NOMO-1 treated with dmso at 0.1 percent for 144 hours (cell line): ENCODE data around the gene YEATS4.

ENCODE experiments used
- DNase-seq: peaks from one replicate; lab custom pipeline; 2025; ENCODE audit not compliant: unreplicated experiment; lab: John Stamatoyannopoulos, UW

YEATS4 gene

DNA sequence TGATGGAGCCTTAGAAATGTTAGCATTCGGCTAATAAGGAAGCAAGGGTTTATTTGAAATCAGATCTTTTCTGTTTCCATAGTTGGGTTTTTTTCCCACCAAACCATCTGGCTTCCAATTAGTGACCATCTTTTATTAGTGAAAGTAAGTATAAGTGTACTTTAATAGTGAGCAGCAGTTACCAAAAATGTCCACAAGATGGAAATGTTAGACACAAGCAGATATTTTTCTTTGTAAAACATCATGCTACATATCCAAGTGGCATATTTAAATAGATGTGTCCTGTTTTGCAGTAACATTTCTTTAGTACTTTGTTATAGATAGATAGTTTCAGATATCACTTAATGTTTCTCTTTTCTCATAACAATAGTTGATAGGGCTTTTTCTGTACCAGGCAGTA is 28.8 kb downstream of the YEATS4 start:
- DNase-seq = no peak

DNA sequence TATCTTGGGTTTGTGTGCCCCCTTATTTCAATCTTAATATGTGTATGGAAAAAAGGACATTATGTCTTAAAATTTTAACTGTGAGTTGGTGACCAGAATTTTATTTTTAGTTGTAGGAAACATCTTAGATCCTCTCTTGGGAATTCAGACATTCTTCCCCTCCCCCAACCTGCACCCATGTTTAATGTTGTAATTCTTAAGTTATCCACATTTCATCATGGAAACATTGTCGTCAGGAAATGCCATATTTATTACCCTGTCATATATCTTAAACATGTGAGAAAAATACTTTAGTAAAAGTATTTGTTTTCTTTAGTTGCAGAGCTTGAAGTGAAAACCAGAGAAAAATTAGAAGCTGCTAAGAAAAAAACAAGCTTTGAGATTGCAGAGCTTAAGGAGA is 30.3 kb downstream of the YEATS4 start:
- DNase-seq = no peak

- DNase-seq = no peak
These were observed 32.8 kb downstream of the YEATS4 start for GRCh38 chr12:69392179-69392928.

GRCh38 chr12:69396041-69396440 is 36.5 kb downstream of the YEATS4 start:
- DNase-seq = no peak

- no peak for DNase-seq
These were observed 37.4 kb downstream of the YEATS4 start for GRCh38 chr12:69396963-69397362.

DNA sequence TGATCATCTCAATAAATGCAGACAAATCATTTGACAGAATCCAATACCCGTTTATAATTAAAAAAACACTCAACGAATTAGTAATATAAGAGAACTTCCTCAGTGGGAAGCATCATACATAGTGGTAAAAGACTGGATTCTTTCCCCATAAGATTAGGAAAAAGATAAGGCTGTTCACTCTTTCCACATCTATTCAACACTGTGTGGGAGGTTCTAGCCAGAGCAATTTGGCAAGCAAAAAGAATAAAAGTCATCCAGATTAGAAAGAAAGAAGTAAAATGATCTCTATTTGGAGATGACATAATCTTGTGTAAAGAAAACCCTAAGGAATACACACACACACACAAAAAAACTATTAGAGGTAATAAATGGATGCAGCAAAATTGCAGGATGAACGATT is 38.4 kb downstream of the YEATS4 start:
- no peak for DNase-seq

GRCh38 chr12:69401940-69402339 is 42.4 kb downstream of the YEATS4 start:
- DNase-seq = no peak

DNA sequence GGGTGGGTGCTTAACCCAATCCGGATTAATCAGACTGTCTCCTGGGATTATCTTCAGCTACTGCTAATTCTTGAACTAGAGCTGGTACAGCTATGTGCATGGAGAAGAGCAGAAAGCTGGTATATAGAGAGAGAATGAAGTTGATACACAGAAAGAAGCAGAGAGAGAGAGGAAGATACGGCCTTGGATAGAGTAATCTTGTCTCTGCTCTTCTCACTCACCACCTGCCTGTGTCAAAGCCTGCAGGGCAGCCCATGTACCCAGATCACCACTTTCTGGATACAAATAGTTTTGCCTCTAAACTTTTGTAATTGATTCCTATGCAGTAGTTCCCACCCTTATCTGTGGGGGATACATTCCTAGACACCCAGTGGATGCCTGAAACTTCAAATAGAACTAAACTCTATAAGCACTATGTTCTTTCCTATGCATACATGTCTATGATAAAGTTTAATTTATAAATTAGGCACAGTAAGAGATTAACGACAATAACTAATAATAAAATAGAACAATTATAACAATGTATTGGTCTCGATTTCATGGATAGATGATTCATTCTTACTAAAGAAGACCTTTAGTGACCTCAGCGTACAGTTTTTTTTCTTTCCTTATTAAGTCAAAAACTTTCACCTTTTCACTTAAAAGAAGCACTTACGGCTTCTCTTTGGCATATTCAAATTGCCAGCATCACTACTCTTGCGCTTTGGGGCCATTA is 45.5 kb downstream of the YEATS4 start:
- DNase-seq = no peak

- DNase-seq = no peak
These were observed 46.0 kb downstream of the YEATS4 start for GRCh38 chr12:69405566-69405865.

DNA sequence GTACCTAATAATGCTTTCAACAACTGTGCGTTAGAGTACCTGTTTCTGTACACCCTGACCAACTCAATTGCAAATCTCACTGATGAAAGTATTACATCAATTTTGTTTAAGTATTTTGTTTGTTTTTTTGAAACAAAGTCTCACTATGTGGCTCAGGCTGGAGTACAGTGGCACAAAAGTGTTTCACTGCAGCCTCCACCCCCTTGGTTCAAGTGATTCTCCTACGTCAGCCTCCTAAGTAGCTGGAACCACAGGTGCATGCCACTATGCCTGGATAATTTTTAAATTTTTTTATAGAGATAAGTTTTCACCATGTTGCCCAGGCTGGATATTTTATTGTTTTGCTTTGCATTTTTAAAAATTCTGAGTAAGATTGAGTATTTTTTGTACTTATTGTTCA is 46.7 kb downstream of the YEATS4 start:
- no peak for DNase-seq

- no peak for DNase-seq
These were observed 51.0 kb downstream of the YEATS4 start for GRCh38 chr12:69410571-69410970.

DNA sequence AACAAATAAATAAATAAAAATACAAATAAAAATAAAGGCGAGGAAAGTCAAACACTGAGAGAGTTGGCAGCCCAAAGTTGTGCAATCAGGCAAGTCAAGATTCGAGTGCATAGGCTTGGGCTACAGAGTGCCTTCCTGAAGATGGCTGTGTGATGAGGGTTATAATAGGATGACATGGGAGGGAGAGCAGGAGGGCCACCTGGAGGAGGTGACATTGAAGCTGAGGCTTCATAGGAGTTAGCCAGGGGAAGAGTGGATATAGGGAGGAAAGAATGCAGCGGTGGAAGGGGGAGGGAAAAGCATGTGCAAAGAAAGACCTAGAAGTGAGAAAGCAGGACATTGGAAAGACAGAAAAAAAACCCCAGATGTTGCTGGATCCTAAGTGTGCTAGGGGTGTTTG is 53.1 kb downstream of the YEATS4 start:
- no peak for DNase-seq

- DNase-seq = peak; percentile 17
These were observed 56.1 kb downstream of the YEATS4 start for GRCh38 chr12:69415471-69416275.

GRCh38 chr12:69417231-69417630 is 57.7 kb downstream of the YEATS4 start:
- no peak for DNase-seq

GRCh38 chr12:69417741-69418167 is 58.2 kb downstream of the YEATS4 start:
- DNase-seq = no peak

DNA sequence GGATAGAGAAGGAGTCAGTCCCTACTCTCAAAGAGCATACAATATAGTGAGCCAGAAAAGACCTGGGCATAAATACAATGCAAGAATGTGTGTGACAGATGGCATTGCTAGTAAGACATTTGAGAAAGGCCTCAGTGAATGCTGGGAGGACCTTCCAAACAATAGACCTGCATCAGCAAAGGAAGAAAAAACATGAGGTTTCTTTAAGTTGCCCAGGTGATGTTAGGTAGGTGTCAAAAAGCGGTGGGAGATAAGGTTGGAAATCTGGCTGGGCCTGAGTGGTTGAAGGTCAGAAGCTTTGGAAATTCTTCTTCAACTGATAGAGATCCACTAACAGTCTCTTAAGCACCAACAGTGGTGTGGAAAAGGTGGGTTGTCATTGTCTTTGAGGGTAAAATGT is 60.2 kb downstream of the YEATS4 start:
- DNase-seq = no peak

DNA sequence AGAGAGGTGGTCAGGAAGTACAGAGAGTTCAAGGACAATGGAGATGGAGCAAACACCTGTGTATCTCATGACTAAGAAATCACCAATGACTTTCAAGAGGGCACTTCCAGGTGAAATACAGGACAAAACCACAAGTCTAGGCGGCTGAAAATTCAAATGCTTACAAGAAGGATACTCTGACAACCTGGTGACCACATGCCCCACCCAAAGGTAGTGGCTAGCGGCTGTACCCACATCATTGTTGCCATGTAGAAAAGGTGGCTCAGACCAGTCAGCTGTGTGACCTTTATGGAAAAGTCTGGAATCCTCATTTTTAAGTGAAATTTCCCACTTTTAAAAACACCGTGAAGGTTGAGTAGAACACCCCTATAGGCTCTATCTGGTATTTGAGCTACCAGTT is 62.0 kb downstream of the YEATS4 start:
- DNase-seq = no peak

GRCh38 chr12:69423037-69423905 is 63.7 kb downstream of the YEATS4 start:
- no peak for DNase-seq

DNA sequence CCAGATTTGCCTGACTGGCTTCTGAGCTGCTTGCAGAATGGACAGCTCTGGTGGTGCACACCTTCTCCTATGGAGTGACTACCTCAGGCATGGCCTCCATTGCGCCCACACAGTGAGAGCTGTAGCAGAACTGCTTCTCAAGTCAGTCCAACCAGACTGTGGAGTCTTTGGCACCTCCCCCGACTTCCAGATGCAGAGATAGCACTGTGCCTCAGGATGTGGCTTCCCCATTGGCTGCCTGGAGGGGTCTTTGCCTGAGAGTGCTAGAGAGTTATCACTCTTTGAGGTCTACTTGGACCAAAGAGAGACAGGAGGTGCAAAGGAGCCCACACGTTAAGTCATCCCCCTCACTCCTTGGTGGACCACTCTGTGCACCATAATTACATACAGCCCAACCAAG is 65.9 kb downstream of the YEATS4 start:
- DNase-seq = no peak

GRCh38 chr12:69428351-69429073 is 69.0 kb downstream of the YEATS4 start:
- no peak for DNase-seq
